Ectodermal cell (in vitro differentiated cells): Measurements from ENCODE around the gene CLGN.

Experiments used
- H3K27ac ChIP-seq: 2 replicates; pipeline ENCODE4 v1.7.0; 2013; ENCODE audit warnings: mild to moderate bottlenecking, low read depth, low read length; ENCODE audit not compliant: insufficient read depth, poor library complexity, severe bottlenecking
- H3K27me3 ChIP-seq: 2 replicates; pipeline ENCODE4 v1.7.0; 2013; ENCODE audit warnings: mild to moderate bottlenecking, low read length; ENCODE audit not compliant: insufficient read depth, control insufficient read depth, poor library complexity, severe bottlenecking
- H3K36me3 ChIP-seq: one replicate; pipeline ENCODE4 v1.7.0; 2013; ENCODE audit warnings: low read length; ENCODE audit not compliant: control insufficient read depth, insufficient read depth
- H3K4me1 ChIP-seq: one replicate; pipeline ENCODE4 v1.7.0; 2013; ENCODE audit warnings: low read length; ENCODE audit not compliant: control insufficient read depth, insufficient read depth
- H3K4me3 ChIP-seq: 2 replicates; pipeline ENCODE4 v1.7.0; 2013; ENCODE audit warnings: low read depth, low read length, control low read depth; ENCODE audit not compliant: insufficient read depth
- H3K9me3 ChIP-seq: 2 replicates; pipeline ENCODE4 v1.7.0; 2013; ENCODE audit warnings: mild to moderate bottlenecking, low read length, moderate library complexity; ENCODE audit not compliant: control insufficient read depth
- WGBS, 2 experiments: methylation state at CpG; one replicate each; pipeline ENCODE4 v1.1.7; 2013; ENCODE audit warnings: missing lambda C conversion rate in 2 of 2; 5-methylcytosine and 5-hydroxymethylcytosine counted together

Gene CLGN

GRCh38 chr4:140343303-140343702, 84.1 kb downstream of the CLGN start:
- Histone ChIP-seq H3K9me3 (no peaks in the 10 kb centered on the region), H3K27ac (no peak overlapping the region), H3K4me1 (no peaks in the 10 kb centered on the region), H3K36me3 (no peaks in the 10 kb centered on the region), H3K4me3 (no peak overlapping the region), H3K27me3 (no peaks in the 10 kb centered on the region)
- WGBS, 2 experiments = 96 to 99% methylated on average over 5 of the region's 5 CpGs

GRCh38 chr4:140342620-140343019, 84.8 kb downstream of the CLGN start:
- Histone ChIP-seq H3K9me3 (no peaks in the 10 kb centered on the region), H3K4me1 (no peaks in the 10 kb centered on the region), H3K27me3 (no peaks in the 10 kb centered on the region), H3K4me3 (no peak overlapping the region), H3K36me3 (no peaks in the 10 kb centered on the region), H3K27ac (no peak overlapping the region)
- WGBS, 2 experiments = 100% methylated on average over 1 of the region's 1 CpG; no CpG with 5 or more reads in 1 of the 2 experiments
